Measurements from ENCODE around the gene SMC1B. TPM values are rescaled to one million over a fixed set of nuclear protein-coding genes. Genes with fewer than 3 reads are reported as not detected.

The SMC1B gene
- total and polyA plus RNA-seq, 9 of the 15 experiments (the other 6 are each of a cell fraction or from before 2014, with no cell fraction given) = 0.03 TPM; not detected in 8

GRCh38 chr22:45353786-45354185, 59.6 kb downstream of the SMC1B start:
- Histone ChIP-seq H3K9ac (ENCODE audit: insufficient read depth in 1 of 2, low read depth in 2 of 2, low read length in 2 of 2) (no peak overlapping the region), H2AFZ (ENCODE audit: low read depth, low read length) (no peak overlapping the region), H3K4me2 (ENCODE audit: insufficient read depth, low read length) (no peak overlapping the region), H3K27ac (ENCODE audit: extremely low read depth, low read depth, low read length) (no peak overlapping the region), H3K27me3 (ENCODE audit: control insufficient read depth in 2 of 2, insufficient read depth in 2 of 2, low read length in 2 of 2) (no peaks in the 10 kb centered on the region), H3K9me3 (replicated peaks; ENCODE audit: control insufficient read depth, insufficient read depth, low read depth, low read length) (no peaks in the 10 kb centered on the region), H3K9me1 (ENCODE audit: control insufficient read depth, insufficient read depth, low read length) (no peaks in the 10 kb centered on the region), H3K36me3 (ENCODE audit: control insufficient read depth, insufficient read depth, low read length) (no peaks in the 10 kb centered on the region), H3K4me1 (replicated peaks in 1 of 2; ENCODE audit: control insufficient read depth in 2 of 2, insufficient read depth in 2 of 2, low read length in 2 of 2) (peaks cover 2 to 5% of the 10 kb centered on the region in 2 experiments; a peak in 3 of 5 replicates), H3K4me3 (no peak overlapping the region), H4K20me1 (replicated peaks; ENCODE audit: control insufficient read depth, insufficient read depth, low read length) (no peaks in the 10 kb centered on the region), H3K79me2 (ENCODE audit: control insufficient read depth, insufficient read depth, low read length) (no peaks in the 10 kb centered on the region)
- intact Hi-C loops (cut with micrococcal nuclease) = no loop called here
- ATAC-seq (no peak), FAIRE-seq (no peak), DNase-seq (ENCODE audit: extremely low read depth in 1 of 4, low spot score in 3 of 4) (no peak)
- in situ Hi-C loops (cut with MboI) = no loop called here
- CTCF ChIA-PET (ENCODE audit: low intra/inter-chr PET ratio) = no interaction called here
- BruUV-seq (replicated peaks) = no TSS peak
- WGBS (ENCODE audit: insufficient coverage, low coverage, missing lambda C conversion rate) = 73% methylated on average over 5 of the region's 5 CpGs
- POLR2A ChIA-PET = no interaction called here
- TF ChIP-seq CC2D1A (IDR thresholded peaks at IDR 0.05) (no peak), ZNF224 (CRISPR knock-in tag; IDR thresholded peaks at IDR 0.05) (no peak), TGIF2 (CRISPR knock-in tag; IDR thresholded peaks at IDR 0.05) (no peak), NR2C1 (IDR thresholded peaks at IDR 0.05) (no peak), NR2C1 (tag; IDR thresholded peaks at IDR 0.05) (no peak), RAD21 (CRISPR knock-in tag; conservative IDR thresholded peaks at IDR 0.05 in 1 of 2, IDR thresholded peaks at IDR 0.05 in 1 of 2) (no peak), HNRNPLL (IDR thresholded peaks at IDR 0.05; ENCODE audit: low read depth, low read length, poor library complexity, severe bottlenecking) (no peak), IFI16 (CRISPR knock-in tag; IDR thresholded peaks at IDR 0.05) (no peak), CREB3 (tag; conservative IDR thresholded peaks at IDR 0.05; ENCODE audit: low read depth) (no peak), CAMTA2 (CRISPR knock-in tag; conservative IDR thresholded peaks at IDR 0.05) (no peak), XRCC5 (IDR thresholded peaks at IDR 0.05; ENCODE audit: low read depth, low read length) (no peak), SMARCA5 (IDR thresholded peaks at IDR 0.05) (no peak), SRSF9 (IDR thresholded peaks at IDR 0.05; ENCODE audit: borderline replicate concordance, low read depth, low read length) (no peak), ASH1L (IDR thresholded peaks at IDR 0.05; ENCODE audit: borderline replicate concordance, low read depth, partially characterized antibody) (no peak)

Measured in K562 (cell line).